OCI-LY7 (cell line): ENCODE measurements around the gene PLCB1.

Experiments
- CTCF ChIP-seq: fragments of 200-600 bp; sonication (generic); conservative IDR thresholded peaks from 2 replicates; pipeline ENCODE4 v1.5.1; 2014; ENCODE audit warnings: mild to moderate bottlenecking, antibody characterized with exemption, low read length, moderate library complexity, mixed read lengths
- EZH2phosphoT487 ChIP-seq: fragments of 200-600 bp; sonication (generic); IDR thresholded peaks from 2 replicates; pipeline ENCODE4 v1.6.1; 2018; ENCODE audit warnings: low read depth, borderline replicate concordance, mild to moderate bottlenecking, mixed run types, antibody characterized with exemption, low read length, moderate library complexity, mixed read lengths

- no peak for TF ChIP-seq CTCF
- TF ChIP-seq EZH2phosphoT487 = no peak
Measured at GRCh38 chr20:8807480-8808201, 675.6 kb downstream of the PLCB1 start.
